Colonic mucosa (tissue), 4 donors: ENCODE data around the gene RNF14. TPM values are rescaled to one million over a fixed set of nuclear protein-coding genes. Genes with fewer than 3 reads are reported as not detected.
A peak's percentile ranks its signal among the peaks of the same experiment; 100 is the strongest.

Experiments used
- DNase-seq: peaks from one replicate; pipeline ENCODE4 v3.0.0-alpha.2; 2020
- H3K27ac ChIP-seq: fragments of 200-600 bp; one replicate; pipeline ENCODE4 v1.8.0; 2021
- H3K27me3 ChIP-seq: fragments of 200-600 bp; one replicate; pipeline ENCODE4 v1.8.0; 2021
- H3K36me3 ChIP-seq: fragments of 200-600 bp; one replicate; pipeline ENCODE4 v1.8.0; 2021
- H3K4me1 ChIP-seq: fragments of 200-600 bp; one replicate; pipeline ENCODE4 v1.8.0; 2021; ENCODE audit warnings: mild to moderate bottlenecking
- H3K4me3 ChIP-seq: fragments of 200-600 bp; one replicate; pipeline ENCODE4 v1.8.0; 2021
- H3K9ac ChIP-seq, 2 donors: one replicate each; pipeline ENCODE4 v1.7.0; 2013; ENCODE audit warnings: control low read depth in 2 of 2, low read depth in 2 of 2, low read length in 2 of 2
- H3K9me3 ChIP-seq: fragments of 200-600 bp; one replicate; pipeline ENCODE4 v1.8.0; 2021
- CTCF ChIP-seq: fragments of 200-600 bp; IDR thresholded peaks from one replicate; pipeline ENCODE4 v1.8.0; 2022; ENCODE audit warnings: antibody characterized with exemption, mild to moderate bottlenecking
- intact Hi-C: fragments of 100-400 bp; cut with DNase I; formaldehyde crosslinking; loops from one replicate; pipeline ENCODE4 v1.14.1; 2022
- total RNA-seq, 2 donors: library from RNA; stranded (reverse); fragmentation: NEBNext Ultra II Directional in 1 of 2; extraction: Animal tissue kit (Norgen Biotek cat#: 25700) in 1 of 2; gene quantifications; one replicate each; pipeline ENCODE4 v1.2.1, GENCODE V29; 2021
- donor health status: healthy.
- donor health status: DM: no; HTN: no; CAD: no.
- donor health status: DM: no; HTN: no; CAD: no.

RNF14 gene
- total RNA-seq, 2 donors from 2014 or later, result 49.4 to 69.8 TPM

GRCh38 chr5:142017832-142018427, 49.0 kb downstream of the RNF14 start:
- Histone ChIP-seq H3K4me3 (no peak overlapping the region), H3K4me1 (no peaks in the 10 kb centered on the region)
- intact Hi-C loops, result loop anchor here (5.0 kb wide), 1 partner anchor 124 kb away; no protein-coding TSS in a partner anchor

GRCh38 chr5:142020122-142020659, 51.3 kb downstream of the RNF14 start:
- H3K4me1 ChIP-seq, result no peaks in the 10 kb centered on the region
- no peak overlapping the region for H3K27ac ChIP-seq
- H3K27me3 ChIP-seq, result no peaks in the 10 kb centered on the region
- no peak for DNase-seq
- TF ChIP-seq CTCF, result no peak
- intact Hi-C loops, result no loop called here
- no peak overlapping the region for H3K4me3 ChIP-seq
- H3K9ac ChIP-seq, result no peak overlapping the region
- no peaks in the 10 kb centered on the region for H3K36me3 ChIP-seq
- H3K9me3 ChIP-seq, result no peaks in the 10 kb centered on the region

More at GRCh38 chr5:142017832-142018427, 49.0 kb downstream of the RNF14 start:
- Histone ChIP-seq H3K9ac (no peak overlapping the region), H3K27ac (no peak overlapping the region), H3K36me3 (no peaks in the 10 kb centered on the region), H3K9me3 (no peaks in the 10 kb centered on the region), H3K27me3 (no peaks in the 10 kb centered on the region)
- DNase-seq, result no peak
- TF ChIP-seq CTCF, result no peak

- Histone ChIP-seq H3K9ac (no peak overlapping the region), H3K27me3 (no peaks in the 10 kb centered on the region), H3K36me3 (no peaks in the 10 kb centered on the region), H3K9me3 (no peaks in the 10 kb centered on the region), H3K4me3 (no peak overlapping the region), H3K4me1 (no peaks in the 10 kb centered on the region), H3K27ac (no peak overlapping the region)
- intact Hi-C loops, result no loop called here
- TF ChIP-seq CTCF, result no peak
- no peak for DNase-seq
Measured at GRCh38 chr5:142023836-142024235, 54.9 kb downstream of the RNF14 start.

GRCh38 chr5:142024771-142025304, 55.9 kb downstream of the RNF14 start:
- peak; percentile 85 for DNase-seq
- intact Hi-C loops, result no loop called here
- Histone ChIP-seq H3K9ac (peak overlapping the region in 1 of 2 donors; percentile 67), H3K27ac (peak overlapping the region; percentile 70), H3K4me1 (no peaks in the 10 kb centered on the region), H3K4me3 (peak overlapping the region; percentile 44), H3K27me3 (no peaks in the 10 kb centered on the region), H3K9me3 (no peaks in the 10 kb centered on the region), H3K36me3 (no peaks in the 10 kb centered on the region)
- no peak for TF ChIP-seq CTCF

- TF ChIP-seq CTCF, result no peak
- Histone ChIP-seq H3K9me3 (no peaks in the 10 kb centered on the region), H3K27ac (peak overlapping the region; percentile 70), H3K36me3 (no peaks in the 10 kb centered on the region), H3K4me3 (no peak overlapping the region), H3K9ac (no peak overlapping the region), H3K4me1 (no peaks in the 10 kb centered on the region), H3K27me3 (no peaks in the 10 kb centered on the region)
- intact Hi-C loops, result no loop called here
- no peak for DNase-seq
Measured at GRCh38 chr5:142025637-142026036, 56.7 kb downstream of the RNF14 start.
